Prostate gland (tissue), 2 donors: ENCODE measurements around the gene YY2. TPM values are rescaled to one million over a fixed set of nuclear protein-coding genes. Genes with fewer than 3 reads are reported as not detected.

Experiments
- DNase-seq: peaks from one replicate; pipeline ENCODE4 v3.0.0-alpha.2; 2019; ENCODE audit warnings: low spot score
- H3K27ac ChIP-seq, 2 donors: fragments of 200-600 bp; sonication (generic); 2 replicates each; pipeline ENCODE4 v1.5.1; 2017 to 2019
- H3K27me3 ChIP-seq: fragments of 200-600 bp; sonication (generic); replicated peaks from 2 replicates; pipeline ENCODE4 v1.5.1; 2019; ENCODE audit not compliant: insufficient read depth
- H3K36me3 ChIP-seq, 2 donors: fragments of 200-600 bp; sonication (generic); 1 replicate in 1 of 2; 2 replicates in 1 of 2; pipeline versions ENCODE4 v1.5.1 to v1.8.1; 2017 to 2019
- H3K4me1 ChIP-seq: fragments of 200-600 bp; sonication (generic); replicated peaks from 2 replicates; pipeline ENCODE4 v1.5.1; 2019
- H3K4me3 ChIP-seq, 2 donors: fragments of 200-600 bp; sonication (generic); 2 replicates each; pipeline ENCODE4 v1.5.1; 2017 to 2019
- H3K9me3 ChIP-seq: fragments of 200-600 bp; sonication (generic); 2 replicates; pipeline ENCODE4 v1.5.1; 2017
- POLR2A ChIP-seq: fragments of 450-650 bp; IDR thresholded peaks from one replicate; pipeline ENCODE4 v1.6.1; 2016; ENCODE audit warnings: antibody characterized with exemption, mild to moderate bottlenecking
- POLR2AphosphoS5 ChIP-seq: sonication (generic); formaldehyde crosslinking; IDR thresholded peaks from one replicate; pipeline ENCODE4 v1.6.1; 2017; ENCODE audit warnings: antibody characterized with exemption
- WGBS: methylation state at CpG from one replicate; pipeline ENCODE4 v1.1.5; 2018; 5-methylcytosine and 5-hydroxymethylcytosine counted together
- intact Hi-C: fragments of 100-400 bp; cut with DNase I; formaldehyde crosslinking; loops from one replicate; pipeline ENCODE4 v1.14.2; 2022
- total RNA-seq, 2 donors: library from RNA; depleted of rRNA; stranded (reverse); fragments of >200 nt; gene quantifications; one replicate each; pipeline ENCODE4 v1.1.0, GENCODE V29; 2016
- TF ChIP-seq, protein P1 (sequence below), 4 experiments: fragments of 200-600 bp in 2 of 4; fragments of 450-650 bp in 2 of 4; sonication (generic) in 2 of 4; IDR thresholded peaks; 1 replicate in 3 of 4; 2 replicates in 1 of 4; pipeline ENCODE4 v1.5.1; 2016 to 2019; ENCODE audit warnings: antibody characterized with exemption in 4 of 4, mild to moderate bottlenecking in 2 of 4, moderate library complexity in 2 of 4

The YY2 gene
- total RNA-seq, 2 donors from 2014 or later: 0.82 to 13.7 TPM

DNA sequence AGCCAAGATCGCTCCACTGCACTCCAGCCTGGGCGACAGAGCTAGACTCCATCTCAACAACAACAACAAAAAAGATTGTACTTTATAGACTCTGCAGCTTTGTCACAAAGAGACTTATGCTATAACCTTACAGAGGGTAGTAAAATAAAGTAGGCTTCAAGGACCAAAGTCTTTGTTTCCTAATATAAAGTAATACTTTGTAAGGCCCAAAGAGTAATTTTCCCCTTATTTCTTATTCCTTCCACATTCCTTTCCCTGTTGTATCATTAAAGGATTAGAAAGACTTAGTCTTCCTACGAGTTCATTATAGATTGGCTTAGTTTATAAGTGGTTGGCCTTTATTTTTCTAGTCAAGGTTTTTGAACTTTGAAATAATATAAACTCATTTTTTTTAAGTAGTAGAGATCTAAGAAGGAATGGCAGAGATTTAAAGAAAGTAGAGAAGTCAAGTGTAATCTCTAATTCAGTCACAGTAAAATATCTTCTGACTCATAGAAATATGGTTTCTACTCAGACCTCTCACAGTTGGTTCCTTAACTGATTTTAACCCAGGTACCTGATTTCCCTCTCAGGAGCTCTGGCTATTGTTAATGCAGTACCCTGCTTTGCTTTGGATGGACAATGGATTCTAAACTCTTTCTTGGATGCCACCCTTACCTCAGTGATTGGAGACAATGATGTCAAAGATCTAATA is 26.2 kb downstream of the YY2 start:
- WGBS: 94% methylated on average over 3 of the region's 3 CpGs
- no peaks in the 10 kb centered on the region for H3K4me1 ChIP-seq
- H3K27ac ChIP-seq: no peak overlapping the region
- DNase-seq: no peak
- no peak for TF ChIP-seq POLR2AphosphoS5
- TF ChIP-seq POLR2A: no peak
- TF ChIP-seq, protein P1, sequence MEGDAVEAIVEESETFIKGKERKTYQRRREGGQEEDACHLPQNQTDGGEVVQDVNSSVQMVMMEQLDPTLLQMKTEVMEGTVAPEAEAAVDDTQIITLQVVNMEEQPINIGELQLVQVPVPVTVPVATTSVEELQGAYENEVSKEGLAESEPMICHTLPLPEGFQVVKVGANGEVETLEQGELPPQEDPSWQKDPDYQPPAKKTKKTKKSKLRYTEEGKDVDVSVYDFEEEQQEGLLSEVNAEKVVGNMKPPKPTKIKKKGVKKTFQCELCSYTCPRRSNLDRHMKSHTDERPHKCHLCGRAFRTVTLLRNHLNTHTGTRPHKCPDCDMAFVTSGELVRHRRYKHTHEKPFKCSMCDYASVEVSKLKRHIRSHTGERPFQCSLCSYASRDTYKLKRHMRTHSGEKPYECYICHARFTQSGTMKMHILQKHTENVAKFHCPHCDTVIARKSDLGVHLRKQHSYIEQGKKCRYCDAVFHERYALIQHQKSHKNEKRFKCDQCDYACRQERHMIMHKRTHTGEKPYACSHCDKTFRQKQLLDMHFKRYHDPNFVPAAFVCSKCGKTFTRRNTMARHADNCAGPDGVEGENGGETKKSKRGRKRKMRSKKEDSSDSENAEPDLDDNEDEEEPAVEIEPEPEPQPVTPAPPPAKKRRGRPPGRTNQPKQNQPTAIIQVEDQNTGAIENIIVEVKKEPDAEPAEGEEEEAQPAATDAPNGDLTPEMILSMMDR (IDR thresholded peaks at IDR 0.05): no peak
- H3K9me3 ChIP-seq: no peaks in the 10 kb centered on the region
- no peaks in the 10 kb centered on the region for H3K36me3 ChIP-seq
- intact Hi-C loops: no loop called here
- H3K4me3 ChIP-seq: no peak overlapping the region
- H3K27me3 ChIP-seq: no peaks in the 10 kb centered on the region

DNA sequence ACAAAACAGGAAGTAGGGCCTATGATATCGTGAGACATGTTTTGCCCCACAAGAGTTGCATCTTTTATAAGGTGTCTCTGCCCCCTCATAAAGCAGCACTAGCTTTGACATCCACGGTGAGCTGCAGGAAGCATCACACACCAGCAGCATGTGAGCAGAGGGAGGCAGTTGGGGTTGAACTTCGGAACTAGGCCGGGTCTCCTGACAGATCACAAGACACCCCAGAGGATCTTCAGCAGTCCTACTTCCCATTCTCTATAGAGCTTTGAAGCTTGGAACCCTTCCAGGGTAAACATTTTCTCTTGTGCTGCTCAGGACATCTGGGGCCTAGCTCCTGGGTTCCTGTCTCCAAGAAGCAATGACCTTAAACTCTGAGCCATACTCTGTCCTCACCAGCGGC is 27.5 kb downstream of the YY2 start:
- TF ChIP-seq POLR2A (no peak), POLR2AphosphoS5 (no peak)
- TF ChIP-seq, protein P1 (IDR thresholded peaks at IDR 0.05): no peak
- 67% methylated on average over 4 of the region's 5 CpGs for WGBS
- no peak overlapping the region for H3K4me3 ChIP-seq
- H3K36me3 ChIP-seq: no peaks in the 10 kb centered on the region
- H3K9me3 ChIP-seq: no peaks in the 10 kb centered on the region
- DNase-seq: no peak
- H3K4me1 ChIP-seq: no peaks in the 10 kb centered on the region
- intact Hi-C loops: no loop called here
- H3K27ac ChIP-seq: no peak overlapping the region
- no peaks in the 10 kb centered on the region for H3K27me3 ChIP-seq

DNA sequence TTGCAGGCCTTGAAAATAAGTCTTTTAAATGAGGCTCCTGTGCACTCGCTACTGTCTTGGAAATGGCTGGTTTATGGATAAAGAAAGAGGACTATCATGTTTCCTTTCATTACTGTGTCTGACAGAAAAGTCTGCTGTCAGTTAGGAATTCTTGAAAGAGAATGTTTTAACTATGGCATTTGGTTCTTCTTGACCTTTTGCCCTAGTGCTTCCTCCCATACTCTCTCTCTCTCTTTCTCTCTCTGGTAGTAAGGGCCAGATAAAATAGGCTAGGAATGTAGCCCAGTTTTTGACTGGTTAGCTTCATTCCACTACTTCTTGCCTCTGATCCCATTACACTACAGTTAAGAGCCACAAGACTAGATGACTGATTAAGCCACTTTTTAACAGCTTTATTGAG is 29.8 kb downstream of the YY2 start:
- Histone ChIP-seq H3K4me1 (no peaks in the 10 kb centered on the region), H3K9me3 (no peaks in the 10 kb centered on the region), H3K27me3 (no peaks in the 10 kb centered on the region), H3K36me3 (no peaks in the 10 kb centered on the region), H3K27ac (no peak overlapping the region), H3K4me3 (no peak overlapping the region)
- TF ChIP-seq POLR2AphosphoS5: no peak
- TF ChIP-seq POLR2A: no peak
- TF ChIP-seq, protein P1 (IDR thresholded peaks at IDR 0.05): no peak
- no peak for DNase-seq
- 88% methylated on average over 1 of the region's 1 CpG for WGBS
- intact Hi-C loops: no loop called here

DNA sequence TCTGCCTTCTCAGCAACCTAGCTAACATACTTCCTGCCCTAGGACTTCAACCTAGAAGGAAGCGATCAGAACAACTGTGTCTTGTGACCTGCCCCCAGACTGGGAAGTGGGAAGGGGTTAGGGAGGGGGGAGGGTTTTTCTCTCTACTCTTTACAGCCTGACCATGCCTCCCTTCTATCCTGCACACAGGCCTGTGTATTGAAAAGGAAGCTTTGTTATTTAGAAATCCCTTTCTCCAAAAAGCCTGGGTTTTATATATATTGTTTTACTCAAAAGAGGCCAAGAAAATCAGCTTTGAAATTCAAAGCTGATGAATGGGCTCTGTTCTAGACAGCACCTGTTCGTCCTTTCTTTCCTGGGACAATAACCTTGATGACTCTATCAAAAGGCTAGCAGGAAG is 49.5 kb downstream of the YY2 start:
- 61% methylated on average over 2 of the region's 2 CpGs for WGBS
- Histone ChIP-seq H3K36me3 (no peaks in the 10 kb centered on the region), H3K9me3 (no peaks in the 10 kb centered on the region), H3K27ac (no peak overlapping the region), H3K4me1 (no peaks in the 10 kb centered on the region), H3K27me3 (no peaks in the 10 kb centered on the region), H3K4me3 (no peak overlapping the region)
- DNase-seq: no peak
- no peak for TF ChIP-seq POLR2A
- no peak for TF ChIP-seq POLR2AphosphoS5
- TF ChIP-seq, protein P1 (IDR thresholded peaks at IDR 0.05): no peak
- intact Hi-C loops: no loop called here

DNA sequence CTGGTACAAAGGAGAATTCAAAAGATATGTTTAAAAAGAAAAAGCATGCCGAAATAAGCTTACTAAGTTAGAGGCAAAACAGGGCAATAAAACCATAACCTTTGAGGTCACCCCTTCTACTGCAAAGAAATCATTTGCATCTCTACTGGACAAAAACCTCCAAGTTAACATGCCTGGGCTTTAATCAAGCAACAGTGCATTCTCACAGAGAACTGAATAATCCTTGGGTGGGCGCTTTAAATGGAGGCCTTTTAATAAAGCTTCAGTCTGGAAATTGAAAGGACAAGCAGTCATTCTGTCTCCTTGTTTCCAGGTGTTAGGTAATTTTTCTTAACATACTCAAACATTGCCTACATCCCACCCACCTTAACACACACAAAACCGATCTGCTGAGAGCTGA is 50.2 kb downstream of the YY2 start:
- no peaks in the 10 kb centered on the region for H3K36me3 ChIP-seq
- WGBS: 61% methylated on average over 3 of the region's 3 CpGs

More for the DNA sequence above, 50.2 kb downstream of the YY2 start:
- TF ChIP-seq POLR2AphosphoS5 (no peak), POLR2A (no peak)
- TF ChIP-seq, protein P1 (IDR thresholded peaks at IDR 0.05): no peak
- intact Hi-C loops: no loop called here
- DNase-seq: no peak
- Histone ChIP-seq H3K4me1 (no peaks in the 10 kb centered on the region), H3K27ac (no peak overlapping the region), H3K27me3 (no peaks in the 10 kb centered on the region), H3K9me3 (no peaks in the 10 kb centered on the region), H3K4me3 (no peak overlapping the region)
